ENCODE results near the gene IFITM10. TPM values are rescaled to one million over a fixed set of nuclear protein-coding genes. Genes with fewer than 3 reads are reported as not detected.

The IFITM10 gene
- total and polyA plus RNA-seq, 9 of the 15 experiments (the other 6 are each of a cell fraction or from before 2014, with no cell fraction given) = 0.08 to 0.13 (median 0.09) TPM; not detected in 6

DNA sequence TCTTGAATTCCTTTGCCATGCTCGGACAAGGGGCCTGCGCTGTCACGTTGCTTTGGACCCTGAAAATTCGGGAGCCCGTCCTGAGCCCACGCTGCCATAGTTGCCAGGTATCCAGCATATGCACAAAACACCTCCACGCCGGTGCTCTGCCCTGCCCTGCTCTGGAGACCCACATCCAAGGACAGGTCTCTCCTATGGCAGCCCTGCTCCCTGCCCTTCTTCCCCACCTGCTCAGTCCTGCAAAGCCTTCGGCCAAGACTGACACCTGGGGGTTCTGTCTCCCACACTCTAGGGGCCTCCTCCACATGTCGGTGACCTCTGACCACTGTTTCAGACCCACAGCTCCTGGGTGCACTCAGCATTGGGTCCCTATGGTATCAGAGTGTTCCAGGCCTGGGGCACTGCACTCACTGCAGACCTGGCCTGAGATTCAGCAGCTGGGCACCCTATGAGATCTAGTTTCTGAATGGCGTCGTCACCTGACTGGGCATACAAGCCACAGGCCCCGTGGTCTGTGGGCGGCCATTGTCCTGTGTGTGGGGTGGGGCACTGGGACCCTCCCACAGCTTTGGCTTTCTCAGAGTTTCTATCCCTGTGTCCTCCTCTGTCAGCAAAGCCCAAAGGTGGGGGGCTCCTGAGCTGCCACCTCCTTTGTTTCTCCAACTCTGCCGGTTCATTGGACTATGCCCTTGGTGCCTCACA lies 55.4 kb downstream of the IFITM10 start (continued):
- TF ChIP-seq, protein P1, sequence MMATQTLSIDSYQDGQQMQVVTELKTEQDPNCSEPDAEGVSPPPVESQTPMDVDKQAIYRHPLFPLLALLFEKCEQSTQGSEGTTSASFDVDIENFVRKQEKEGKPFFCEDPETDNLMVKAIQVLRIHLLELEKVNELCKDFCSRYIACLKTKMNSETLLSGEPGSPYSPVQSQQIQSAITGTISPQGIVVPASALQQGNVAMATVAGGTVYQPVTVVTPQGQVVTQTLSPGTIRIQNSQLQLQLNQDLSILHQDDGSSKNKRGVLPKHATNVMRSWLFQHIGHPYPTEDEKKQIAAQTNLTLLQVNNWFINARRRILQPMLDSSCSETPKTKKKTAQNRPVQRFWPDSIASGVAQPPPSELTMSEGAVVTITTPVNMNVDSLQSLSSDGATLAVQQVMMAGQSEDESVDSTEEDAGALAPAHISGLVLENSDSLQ (IDR thresholded peaks at IDR 0.05) = no peak

DNA sequence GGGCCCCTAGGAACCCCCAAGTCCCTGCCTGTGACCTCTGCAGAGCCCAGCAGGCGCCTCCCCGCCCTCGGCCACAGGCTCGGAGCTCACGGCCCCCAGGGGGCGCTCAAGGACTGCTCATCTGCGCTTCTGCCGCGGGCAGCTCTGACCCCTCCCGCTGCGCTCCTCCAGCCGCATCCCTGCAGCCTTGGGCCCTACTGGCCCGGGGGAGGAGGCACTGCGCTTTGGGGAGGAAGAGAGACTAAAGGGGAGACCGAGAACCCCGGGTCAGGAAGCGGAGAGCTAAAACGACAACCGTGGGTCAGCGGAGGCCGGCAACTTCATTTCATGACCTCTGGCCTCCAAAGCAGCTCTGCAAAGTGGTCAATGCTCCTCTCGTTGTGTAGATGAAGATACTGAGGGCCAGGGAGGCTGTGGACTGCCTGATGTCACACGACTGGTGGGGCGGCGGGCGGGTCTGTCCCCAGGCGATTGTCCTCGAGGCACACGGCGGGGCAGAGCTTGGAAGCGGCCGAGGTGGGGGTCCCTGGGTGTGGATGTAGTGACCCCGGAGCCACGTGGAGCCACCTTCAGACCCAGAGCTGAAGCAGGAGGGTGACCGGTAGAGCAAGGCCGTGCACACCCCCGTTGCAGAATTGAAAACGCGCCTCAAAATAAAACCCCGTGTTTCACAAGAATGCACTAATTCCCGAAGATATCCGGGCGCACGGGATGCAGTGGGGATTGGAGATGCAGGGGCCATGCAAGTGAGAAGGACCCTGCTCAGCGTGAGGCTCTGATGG lies 56.1 kb downstream of the IFITM10 start:
- ATAC-seq (peak; percentile 99), DNase-seq (ENCODE audit: extremely low read depth in 1 of 4, low spot score in 3 of 4) (peak; percentile 87 to 95 (median 92)), FAIRE-seq (peak; percentile 52)
- Histone ChIP-seq H3K27me3 (ENCODE audit: control insufficient read depth in 2 of 2, insufficient read depth in 2 of 2, low read length in 2 of 2) (peaks cover 7 to 63% of the 10 kb centered on the region in 2 experiments; a peak in 3 of 5 replicates), H3K9ac (ENCODE audit: insufficient read depth in 1 of 2, low read depth in 2 of 2, low read length in 2 of 2) (no peak overlapping the region), H3K9me3 (replicated peaks; ENCODE audit: control insufficient read depth, insufficient read depth, low read depth, low read length) (no peaks in the 10 kb centered on the region), H3K4me1 (replicated peaks in 1 of 2; ENCODE audit: control insufficient read depth in 2 of 2, insufficient read depth in 2 of 2, low read length in 2 of 2) (peaks cover 0 to 16% of the 10 kb centered on the region in 2 experiments; a peak in 2 of 5 replicates), H3K4me2 (ENCODE audit: insufficient read depth, low read length) (no peak overlapping the region), H3K79me2 (ENCODE audit: control insufficient read depth, insufficient read depth, low read length) (no peaks in the 10 kb centered on the region), H3K36me3 (ENCODE audit: control insufficient read depth, insufficient read depth, low read length) (no peaks in the 10 kb centered on the region), H3K27ac (ENCODE audit: extremely low read depth, low read depth, low read length) (no peak overlapping the region), H3K4me3 (no peak overlapping the region), H4K20me1 (replicated peaks; ENCODE audit: control insufficient read depth, insufficient read depth, low read length) (peaks cover 5% of the 10 kb centered on the region; the same call in 1 of the 2 replicates), H3K9me1 (ENCODE audit: control insufficient read depth, insufficient read depth, low read length) (no peaks in the 10 kb centered on the region), H2AFZ (ENCODE audit: low read depth, low read length) (peak overlapping the region; percentile 97; the same call in 1 of the 2 replicates)
- ChIA-PET CTCF (ENCODE audit: low intra/inter-chr PET ratio) (interaction anchor here (0.6 to 3.4 kb wide), 13 partner anchors 10 to 457 kb away, joined by 3 to 77 read pairs (median 4); partner anchors contain the start of genes MRPL23 and SYT8), POLR2A (interaction anchor here (0.5 to 1.1 kb wide), 5 partner anchors 108 to 273 kb away, joined by 3 to 6 read pairs (median 3); no protein-coding TSS in a partner anchor)
- no TSS peak for BruUV-seq (replicated peaks)
- intact Hi-C loops (cut with micrococcal nuclease) (loop anchor here (1.0 to 5.0 kb wide), 3 partner anchors 42 to 183 kb away; no protein-coding TSS in a partner anchor), in situ Hi-C loops (cut with MboI) (loop anchor here (5.0 to 25.0 kb wide), 3 partner anchors 37 to 461 kb away; no protein-coding TSS in a partner anchor)
- 12% methylated on average over 41 of the region's 45 CpGs for WGBS (ENCODE audit: insufficient coverage, low coverage, missing lambda C conversion rate)
- no peak for TF ChIP-seq JUN (IDR thresholded peaks at IDR 0.05; ENCODE audit: borderline replicate concordance, low read depth, low read length)
- peak; percentile 52; the same call in 1 of the 2 replicates for TF ChIP-seq JUN (CRISPR knock-in tag; IDR thresholded peaks at IDR 0.05; ENCODE audit: borderline replicate concordance)
- TF ChIP-seq EZH2 (IDR thresholded peaks at IDR 0.05; ENCODE audit: borderline replicate concordance, low read depth, low read length) = no peak
- peak; percentile 89 for TF ChIP-seq RB1 (IDR thresholded peaks at IDR 0.05; ENCODE audit: low read depth)
- TF ChIP-seq, protein P2, sequence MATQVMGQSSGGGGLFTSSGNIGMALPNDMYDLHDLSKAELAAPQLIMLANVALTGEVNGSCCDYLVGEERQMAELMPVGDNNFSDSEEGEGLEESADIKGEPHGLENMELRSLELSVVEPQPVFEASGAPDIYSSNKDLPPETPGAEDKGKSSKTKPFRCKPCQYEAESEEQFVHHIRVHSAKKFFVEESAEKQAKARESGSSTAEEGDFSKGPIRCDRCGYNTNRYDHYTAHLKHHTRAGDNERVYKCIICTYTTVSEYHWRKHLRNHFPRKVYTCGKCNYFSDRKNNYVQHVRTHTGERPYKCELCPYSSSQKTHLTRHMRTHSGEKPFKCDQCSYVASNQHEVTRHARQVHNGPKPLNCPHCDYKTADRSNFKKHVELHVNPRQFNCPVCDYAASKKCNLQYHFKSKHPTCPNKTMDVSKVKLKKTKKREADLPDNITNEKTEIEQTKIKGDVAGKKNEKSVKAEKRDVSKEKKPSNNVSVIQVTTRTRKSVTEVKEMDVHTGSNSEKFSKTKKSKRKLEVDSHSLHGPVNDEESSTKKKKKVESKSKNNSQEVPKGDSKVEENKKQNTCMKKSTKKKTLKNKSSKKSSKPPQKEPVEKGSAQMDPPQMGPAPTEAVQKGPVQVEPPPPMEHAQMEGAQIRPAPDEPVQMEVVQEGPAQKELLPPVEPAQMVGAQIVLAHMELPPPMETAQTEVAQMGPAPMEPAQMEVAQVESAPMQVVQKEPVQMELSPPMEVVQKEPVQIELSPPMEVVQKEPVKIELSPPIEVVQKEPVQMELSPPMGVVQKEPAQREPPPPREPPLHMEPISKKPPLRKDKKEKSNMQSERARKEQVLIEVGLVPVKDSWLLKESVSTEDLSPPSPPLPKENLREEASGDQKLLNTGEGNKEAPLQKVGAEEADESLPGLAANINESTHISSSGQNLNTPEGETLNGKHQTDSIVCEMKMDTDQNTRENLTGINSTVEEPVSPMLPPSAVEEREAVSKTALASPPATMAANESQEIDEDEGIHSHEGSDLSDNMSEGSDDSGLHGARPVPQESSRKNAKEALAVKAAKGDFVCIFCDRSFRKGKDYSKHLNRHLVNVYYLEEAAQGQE (IDR thresholded peaks at IDR 0.05; ENCODE audit: borderline replicate concordance) = peak; percentile 91
- TF ChIP-seq, protein P2 (CRISPR knock-in tag; IDR thresholded peaks at IDR 0.05; ENCODE audit: low read depth) = no peak
- no peak for TF ChIP-seq MEF2A (IDR thresholded peaks at IDR 0.05; ENCODE audit: control insufficient read depth, low read depth, low read length)
- TF ChIP-seq KHSRP (IDR thresholded peaks at IDR 0.05) = no peak

All from K562 (cell line).